ENCODE results near the gene OVAAL.

The OVAAL gene

DNA sequence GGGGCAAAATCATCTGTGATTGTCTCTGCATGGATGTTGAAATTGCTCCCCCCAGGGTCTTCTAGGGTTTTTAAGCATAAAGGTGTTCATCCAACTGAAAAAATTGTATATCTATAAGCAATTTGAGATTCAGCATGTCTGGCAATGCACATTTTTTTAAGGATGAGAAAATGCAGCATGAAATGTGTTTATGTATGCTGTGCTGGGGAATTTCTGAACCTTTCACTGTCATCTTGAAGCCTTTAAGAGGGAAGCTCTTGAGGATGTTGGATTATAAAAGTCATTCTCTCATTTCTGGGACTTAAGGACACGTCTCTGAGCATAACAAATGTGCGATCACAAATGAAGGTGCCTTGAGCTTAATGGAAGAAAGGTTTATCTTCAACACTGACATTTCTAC, 9.4 kb downstream of the OVAAL start:
- H3K4me3 ChIP-seq (ENCODE audit: low read depth, low read length), result no peak overlapping the region
- DNase-seq (ENCODE audit: low read depth), result no peak
- TF ChIP-seq, protein P1, sequence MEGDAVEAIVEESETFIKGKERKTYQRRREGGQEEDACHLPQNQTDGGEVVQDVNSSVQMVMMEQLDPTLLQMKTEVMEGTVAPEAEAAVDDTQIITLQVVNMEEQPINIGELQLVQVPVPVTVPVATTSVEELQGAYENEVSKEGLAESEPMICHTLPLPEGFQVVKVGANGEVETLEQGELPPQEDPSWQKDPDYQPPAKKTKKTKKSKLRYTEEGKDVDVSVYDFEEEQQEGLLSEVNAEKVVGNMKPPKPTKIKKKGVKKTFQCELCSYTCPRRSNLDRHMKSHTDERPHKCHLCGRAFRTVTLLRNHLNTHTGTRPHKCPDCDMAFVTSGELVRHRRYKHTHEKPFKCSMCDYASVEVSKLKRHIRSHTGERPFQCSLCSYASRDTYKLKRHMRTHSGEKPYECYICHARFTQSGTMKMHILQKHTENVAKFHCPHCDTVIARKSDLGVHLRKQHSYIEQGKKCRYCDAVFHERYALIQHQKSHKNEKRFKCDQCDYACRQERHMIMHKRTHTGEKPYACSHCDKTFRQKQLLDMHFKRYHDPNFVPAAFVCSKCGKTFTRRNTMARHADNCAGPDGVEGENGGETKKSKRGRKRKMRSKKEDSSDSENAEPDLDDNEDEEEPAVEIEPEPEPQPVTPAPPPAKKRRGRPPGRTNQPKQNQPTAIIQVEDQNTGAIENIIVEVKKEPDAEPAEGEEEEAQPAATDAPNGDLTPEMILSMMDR (conservative IDR thresholded peaks at IDR 0.05; ENCODE audit: low read depth, low read length), result no peak

DNA sequence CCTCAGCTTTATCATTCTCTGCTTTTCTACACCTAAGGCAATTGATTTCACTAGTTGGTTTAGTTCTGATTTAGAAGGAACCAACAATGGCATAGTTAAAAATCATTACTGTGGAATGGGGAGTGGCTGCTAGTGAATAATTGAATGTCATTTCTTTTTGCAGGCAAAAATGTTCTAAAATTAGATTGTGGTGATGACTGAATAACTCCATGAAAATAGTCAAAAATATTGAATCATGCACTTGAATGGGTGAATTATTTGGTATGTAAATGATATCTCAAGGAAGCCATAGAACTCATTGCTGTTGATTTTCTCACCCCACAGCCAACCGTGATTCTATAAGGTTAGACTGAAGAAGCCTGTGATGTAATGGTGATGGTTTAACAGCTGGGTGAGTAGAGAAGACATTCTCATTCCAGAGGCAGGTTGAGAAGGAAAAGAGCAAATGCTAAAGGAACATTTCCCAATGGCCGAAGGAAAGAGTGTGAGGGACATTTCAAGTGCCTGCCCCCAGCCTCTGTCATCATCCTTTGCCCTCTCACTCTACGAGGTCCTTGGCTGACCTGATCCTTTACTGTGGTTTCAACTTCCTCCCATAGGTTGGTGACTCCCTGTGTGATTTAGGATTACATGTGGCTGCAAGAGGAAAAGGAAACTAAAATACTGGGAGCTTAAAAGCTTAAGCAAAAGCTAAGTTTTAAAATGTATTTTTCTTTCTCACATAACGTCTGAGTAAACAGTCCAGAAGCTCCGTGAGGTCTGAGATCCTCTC, 12.5 kb downstream of the OVAAL start:
- no peak overlapping the region for H3K4me3 ChIP-seq (ENCODE audit: low read depth, low read length)
- TF ChIP-seq, protein P1 (conservative IDR thresholded peaks at IDR 0.05; ENCODE audit: low read depth, low read length), result no peak
- no peak for DNase-seq (ENCODE audit: low read depth)

DNA sequence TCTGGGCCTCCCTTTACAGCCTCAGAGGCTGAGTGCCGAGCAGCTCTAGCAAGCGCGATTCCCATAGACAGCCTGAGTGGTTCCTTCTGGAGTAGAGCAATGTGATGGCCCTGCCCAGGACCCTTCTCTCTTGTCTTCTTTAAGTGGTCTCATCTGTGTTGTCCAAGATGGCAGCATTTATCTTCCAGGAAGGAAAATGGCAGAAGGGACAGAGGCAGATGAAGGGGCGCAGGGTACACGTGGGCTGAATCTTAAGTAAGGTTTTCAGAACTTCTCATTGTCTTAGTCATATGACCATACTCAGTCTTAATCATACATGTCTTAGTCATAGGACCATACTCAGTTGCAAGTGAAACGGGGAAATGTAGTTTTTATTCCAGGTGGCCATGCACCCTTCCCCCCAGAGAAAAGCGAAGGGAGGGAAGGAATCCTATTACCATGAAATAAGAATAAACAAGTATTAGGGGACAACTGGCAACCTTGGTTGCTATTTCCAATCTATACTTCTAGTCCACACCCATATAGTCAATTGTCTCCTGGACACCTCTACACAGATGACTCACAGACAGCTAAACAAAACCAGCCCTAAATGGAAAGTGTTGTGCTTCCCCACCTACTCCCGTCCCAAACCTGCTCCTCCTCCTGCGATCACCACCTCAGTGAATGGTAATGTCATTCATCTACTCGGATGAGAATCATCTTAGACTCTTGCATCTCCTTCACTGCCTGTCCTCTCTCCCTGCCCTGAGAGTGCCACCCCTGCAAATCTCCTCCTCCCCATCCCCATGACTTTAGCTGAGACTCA, 13.3 kb downstream of the OVAAL start:
- H3K4me3 ChIP-seq (ENCODE audit: low read depth, low read length), result no peak overlapping the region
- TF ChIP-seq, protein P1 (conservative IDR thresholded peaks at IDR 0.05; ENCODE audit: low read depth, low read length), result no peak
- DNase-seq (ENCODE audit: low read depth), result no peak

DNA sequence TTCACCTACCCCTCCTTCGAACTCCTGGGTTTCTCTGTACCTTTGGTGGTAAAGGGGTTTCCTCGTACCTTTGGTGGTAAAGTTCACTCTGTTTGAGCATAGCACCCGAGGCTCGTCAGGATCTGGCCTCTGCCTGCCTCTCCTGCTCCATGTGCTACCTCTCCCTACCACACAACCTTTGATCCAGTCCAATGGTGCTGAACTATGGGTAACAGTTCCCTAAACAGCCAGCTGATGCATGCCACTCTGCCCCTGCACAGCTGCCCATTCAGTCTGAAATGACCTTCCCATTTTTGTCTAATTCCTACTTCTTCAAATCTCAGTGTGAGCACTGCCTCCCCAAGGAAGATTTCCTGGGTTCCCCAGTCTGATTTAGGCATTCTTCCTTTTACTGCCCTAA, 14.0 kb downstream of the OVAAL start:
- TF ChIP-seq, protein P1 (conservative IDR thresholded peaks at IDR 0.05; ENCODE audit: low read depth, low read length), result no peak
- no peak overlapping the region for H3K4me3 ChIP-seq (ENCODE audit: low read depth, low read length)
- no peak for DNase-seq (ENCODE audit: low read depth)

DNA sequence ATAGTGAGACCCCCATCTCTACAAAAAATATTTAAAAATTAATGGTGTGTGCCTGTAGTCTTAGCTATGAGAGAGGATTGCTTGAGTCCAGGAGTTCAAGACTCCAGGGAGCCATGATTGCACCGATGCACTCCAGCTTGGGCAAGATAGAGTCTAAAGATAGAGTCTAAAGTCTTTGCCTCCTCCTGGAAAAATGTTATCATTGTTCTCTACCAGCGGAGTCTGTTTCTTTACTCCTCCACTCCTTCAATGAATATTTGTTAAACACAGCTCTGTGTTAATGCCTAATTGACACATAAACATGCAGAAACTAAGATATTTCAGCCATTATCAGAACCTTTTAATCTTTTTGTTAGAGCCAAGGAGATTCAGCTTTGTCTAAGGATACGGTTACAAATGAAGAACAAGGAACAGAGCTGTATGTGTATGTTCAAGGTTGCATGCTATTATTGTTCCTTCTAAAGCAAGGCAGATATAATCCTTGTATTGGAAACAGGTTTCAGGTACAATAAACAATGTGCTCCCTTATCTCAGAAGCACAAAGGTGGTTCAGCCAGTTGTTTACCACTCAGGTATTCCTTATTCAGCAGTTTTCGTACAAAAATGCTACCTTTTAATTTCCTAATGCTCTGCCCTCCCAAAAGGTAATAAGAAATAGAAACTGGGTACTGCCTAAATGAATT, 15.4 kb downstream of the OVAAL start:
- DNase-seq (ENCODE audit: low read depth), result no peak
- no peak overlapping the region for H3K4me3 ChIP-seq (ENCODE audit: low read depth, low read length)

DNA sequence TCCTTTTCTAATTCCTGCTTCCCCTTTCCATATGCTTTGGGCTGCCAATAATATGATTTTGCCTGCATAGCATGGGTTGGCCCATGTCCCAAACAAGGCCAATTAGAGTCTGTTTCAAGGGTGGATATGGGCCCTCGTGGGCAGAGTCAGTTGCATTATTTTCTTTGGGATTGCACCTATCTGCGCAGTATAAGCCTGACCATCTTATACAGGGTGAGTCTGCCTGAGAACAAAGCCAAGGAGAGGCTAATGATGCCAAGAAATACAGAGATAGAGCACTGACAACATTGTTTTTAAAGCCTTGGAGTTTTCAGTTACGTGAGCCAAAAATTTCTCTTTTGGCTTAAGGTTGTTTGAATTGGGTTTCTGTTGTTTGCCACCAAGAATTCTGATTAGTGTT, 18.6 kb downstream of the OVAAL start:
- no peak overlapping the region for H3K4me3 ChIP-seq (ENCODE audit: low read depth, low read length)
- TF ChIP-seq, protein P1 (conservative IDR thresholded peaks at IDR 0.05; ENCODE audit: low read depth, low read length), result no peak
- DNase-seq (ENCODE audit: low read depth), result peak; percentile 10

More for the DNA sequence above, 15.4 kb downstream of the OVAAL start:
- TF ChIP-seq, protein P1 (conservative IDR thresholded peaks at IDR 0.05; ENCODE audit: low read depth, low read length), result no peak

All from choroid plexus epithelial cell (primary cell).